SK-N-SH (cell line): ENCODE results near the gene PLIN3. TPM values are rescaled to one million over a fixed set of nuclear protein-coding genes. Genes with fewer than 3 reads are reported as not detected.

ENCODE experiments used
- CTCF ChIA-PET: fragments of 300-600, 350-600 bp; formaldehyde crosslinking; extraction: SDS; loops from one replicate; lab custom pipeline; 2021; lab: Yijun Ruan, JAX
- POLR2A ChIA-PET: fragments of 350-600 bp; sonication (Branson Sonifier 250); formaldehyde crosslinking; extraction: SDS; loops from one replicate; lab custom pipeline; 2020; ENCODE audit warnings: antibody characterized with exemption, inconsistent platforms; lab: Yijun Ruan, JAX
- DNase-seq: peaks from one replicate; pipeline ENCODE4 v3.0.0; 2012
- H2AFZ ChIP-seq: fragments of 200-600 bp; sonication (generic); 2 replicates; pipeline ENCODE4 v1.8.1; 2016; ENCODE audit warnings: antibody characterized with exemption, mild to moderate bottlenecking, low read depth
- H3F3A ChIP-seq: fragments of 200-600 bp; sonication (generic); replicated peaks from 2 replicates; pipeline ENCODE3; 2016; ENCODE audit warnings: antibody characterized with exemption, mild to moderate bottlenecking; ENCODE audit not compliant: insufficient read depth
- H3K27ac ChIP-seq, 2 experiments: fragments of 200-500 bp in 1 of 2; fragments of 200-600 bp in 1 of 2; sonication (Bioruptor generic) in 1 of 2; sonication (generic), shearing (Covaris generic) in 1 of 2; 2 replicates each; pipeline versions ENCODE4 v1.5.1 to v1.6.1; 2014 to 2016; ENCODE audit warnings: low read depth in 2 of 2, inconsistent platforms in 1 of 2, low read length in 1 of 2, mild to moderate bottlenecking in 1 of 2, mixed read lengths in 1 of 2
- H3K27me3 ChIP-seq: fragments of 200-600 bp; sonication (generic), shearing (Covaris generic); 2 replicates; pipeline ENCODE4 v1.6.1; 2016; ENCODE audit warnings: mixed run types; ENCODE audit not compliant: insufficient read depth
- H3K36me3 ChIP-seq, 2 experiments: fragments of 200-500 bp in 1 of 2; fragments of 200-600 bp in 1 of 2; sonication (Bioruptor generic) in 1 of 2; sonication (generic) in 1 of 2; replicated peaks in 1 of 2; 2 replicates each; pipeline versions ENCODE3 to v1.5.1; 2014 to 2016; ENCODE audit warnings: low read length in 1 of 2, mild to moderate bottlenecking in 1 of 2; ENCODE audit not compliant: insufficient read depth in 2 of 2, control insufficient read depth in 1 of 2
- H3K4me1 ChIP-seq, 2 experiments: fragments of 200-500 bp in 1 of 2; fragments of 200-600 bp in 1 of 2; sonication (Bioruptor generic) in 1 of 2; sonication (generic), shearing (Covaris generic) in 1 of 2; 2 replicates each; pipeline versions ENCODE4 v1.5.1 to v1.6.1; 2014 to 2016; ENCODE audit warnings: low read depth in 1 of 2, low read length in 1 of 2, mixed run types in 1 of 2; ENCODE audit not compliant: insufficient read depth in 2 of 2, control insufficient read depth in 1 of 2
- H3K4me2 ChIP-seq: fragments of 200-600 bp; sonication (generic), shearing (Covaris generic); 2 replicates; pipeline ENCODE4 v1.6.1; 2017; ENCODE audit warnings: mixed run types
- H3K4me3 ChIP-seq, 2 experiments: fragments of 200-500 bp in 1 of 2; fragments of 200-600 bp in 1 of 2; sonication (Bioruptor generic) in 1 of 2; sonication (generic), shearing (Covaris generic) in 1 of 2; 2 replicates each; pipeline versions ENCODE4 v1.5.1 to v1.8.1; 2014 to 2016; ENCODE audit warnings: low read depth in 2 of 2, inconsistent platforms in 1 of 2, low read length in 1 of 2, mild to moderate bottlenecking in 1 of 2, mixed read lengths in 1 of 2, moderate library complexity in 1 of 2
- H3K79me2 ChIP-seq: fragments of 200-600 bp; sonication (generic); 2 replicates; pipeline ENCODE4 v1.8.1; 2017; ENCODE audit warnings: mild to moderate bottlenecking; ENCODE audit not compliant: insufficient read depth
- H3K9ac ChIP-seq: fragments of 200-600 bp; sonication (generic); 2 replicates; pipeline ENCODE4 v1.6.1; 2017; ENCODE audit warnings: mixed run types
- H3K9me2 ChIP-seq: fragments of 200-600 bp; sonication (generic); 2 replicates; pipeline ENCODE4 v1.6.1; 2017; ENCODE audit warnings: mixed run types
- H3K9me3 ChIP-seq: fragments of 200-600 bp; sonication (generic); 2 replicates; pipeline ENCODE4 v1.6.1; 2017; ENCODE audit warnings: mixed run types, mild to moderate bottlenecking, moderate library complexity
- H4K20me1 ChIP-seq: fragments of 200-600 bp; sonication (generic); 2 replicates; pipeline ENCODE4 v1.6.1; 2017; ENCODE audit warnings: mild to moderate bottlenecking, mixed run types; ENCODE audit not compliant: insufficient read depth
- CHD2 ChIP-seq: fragments of 150-350 bp; IDR thresholded peaks from 2 replicates; pipeline ENCODE4 v1.6.1; 2018; ENCODE audit warnings: low read length; ENCODE audit not compliant: partially characterized antibody
- CTCF ChIP-seq: fragments of 200-600 bp; sonication (generic); IDR thresholded peaks from 2 replicates; pipeline ENCODE4 v1.6.1; 2017; ENCODE audit warnings: antibody characterized with exemption, mild to moderate bottlenecking, moderate library complexity
- EP300 ChIP-seq, 2 experiments: IDR thresholded peaks; 2 replicates each; pipeline versions ENCODE4 v1.4.0 to v1.6.1; 2012; ENCODE audit warnings: borderline replicate concordance in 1 of 2, low read depth in 1 of 2, low read length in 1 of 2
- EZH2phosphoT487 ChIP-seq: fragments of 200-600 bp; sonication (generic); IDR thresholded peaks from 2 replicates; pipeline ENCODE4 v1.6.1; 2017; ENCODE audit warnings: low read depth, mixed run types, mild to moderate bottlenecking, antibody characterized with exemption, moderate library complexity, borderline replicate concordance
- FOXJ3 ChIP-seq: sonication (generic); formaldehyde crosslinking; IDR thresholded peaks from 2 replicates; pipeline ENCODE4 v1.5.1; 2020; ENCODE audit warnings: mild to moderate bottlenecking, missing genetic modification reagents
- JUND ChIP-seq: IDR thresholded peaks from 2 replicates; pipeline ENCODE4 v1.4.0; 2012
- MEF2A ChIP-seq: IDR thresholded peaks from 2 replicates; pipeline ENCODE4 v1.4.0; 2012; ENCODE audit warnings: low read depth, borderline replicate concordance
- NFIC ChIP-seq: IDR thresholded peaks from 2 replicates; pipeline ENCODE4 v1.4.0; 2012; ENCODE audit warnings: borderline replicate concordance
- NRF1 ChIP-seq: IDR thresholded peaks from 2 replicates; pipeline ENCODE4 v1.6.1; 2012; ENCODE audit warnings: low read depth, mild to moderate bottlenecking, low read length
- RFX5 ChIP-seq: IDR thresholded peaks from 2 replicates; pipeline ENCODE4 v1.6.1; 2012; ENCODE audit warnings: mild to moderate bottlenecking, improper control_type of control experiment, low read length
- TAF1 ChIP-seq: IDR thresholded peaks from 2 replicates; pipeline ENCODE4 v1.6.1; 2012; ENCODE audit warnings: low read depth, mild to moderate bottlenecking, low read length, moderate library complexity, borderline replicate concordance
- TEAD4 ChIP-seq: IDR thresholded peaks from 2 replicates; pipeline ENCODE4 v1.4.0; 2012; ENCODE audit warnings: mild to moderate bottlenecking, borderline replicate concordance; ENCODE audit not compliant: insufficient read depth
- USF2 ChIP-seq: fragments of 150-350 bp; IDR thresholded peaks from 2 replicates; pipeline ENCODE4 v1.6.1; 2017; ENCODE audit warnings: antibody characterized with exemption, low read length, low read depth, borderline replicate concordance
- WGBS: methylation state at CpG from one replicate; pipeline ENCODE4 v1.1.6; 2017; ENCODE audit warnings: low lambda C conversion rate; 5-methylcytosine and 5-hydroxymethylcytosine counted together
- polyA plus RNA-seq, 3 experiments: library from polyadenylated mRNA; depleted of rRNA; stranded (reverse); fragments of >200 nt; gene quantifications; 2 replicates each; pipeline ENCODE4 v1.2.3, GENCODE V29; 2012
- TF ChIP-seq, protein P1 (sequence below): IDR thresholded peaks from 2 replicates; pipeline ENCODE4 v1.6.1; 2012; ENCODE audit warnings: mild to moderate bottlenecking, low read depth, low read length, moderate library complexity

The PLIN3 gene
- polyA plus RNA-seq, 1 of the 3 experiments (the other 2 are of a cell fraction), result 129 TPM

DNA sequence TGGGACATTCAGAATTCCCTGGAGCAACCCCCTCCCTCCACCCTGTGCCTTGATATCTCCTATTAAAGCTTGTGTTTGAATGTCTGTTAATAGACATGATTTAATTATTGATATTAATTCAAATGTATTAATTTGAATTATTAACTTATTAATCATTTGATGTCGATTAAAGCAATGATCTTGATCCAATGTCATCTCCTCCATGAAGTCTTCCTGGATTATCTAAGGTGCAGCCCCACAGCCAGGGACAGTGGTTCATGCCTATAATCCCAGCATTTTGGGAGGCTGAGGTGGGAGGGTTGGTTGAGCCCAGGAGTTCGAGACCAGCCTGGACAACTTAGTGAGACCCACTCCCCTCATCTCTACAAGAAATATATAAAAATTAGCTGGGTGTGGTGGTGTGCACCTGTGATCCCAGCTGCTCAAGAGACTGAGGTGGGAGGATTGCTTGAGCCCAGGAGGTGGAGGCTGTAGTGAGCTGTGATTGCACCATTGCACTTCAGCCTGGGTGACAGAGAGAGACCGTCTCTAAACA lies 66.3 kb downstream of the PLIN3 start:
- Histone ChIP-seq H4K20me1 (no peaks in the 10 kb centered on the region), H3K4me3 (no peak overlapping the region), H3K4me2 (no peak overlapping the region), H2AFZ (no peak overlapping the region), H3K9me2 (no peaks in the 10 kb centered on the region), H3K4me1 (no peaks in the 10 kb centered on the region), H3K79me2 (peaks cover 12% of the 10 kb centered on the region; the same call in 1 of the 2 replicates), H3F3A (peaks cover 2% of the 10 kb centered on the region), H3K27me3 (no peaks in the 10 kb centered on the region), H3K36me3 (peaks cover 4 to 5% of the 10 kb centered on the region in 2 experiments), H3K9ac (no peak overlapping the region), H3K27ac (no peak overlapping the region), H3K9me3 (no peaks in the 10 kb centered on the region)
- TF ChIP-seq, protein P1, sequence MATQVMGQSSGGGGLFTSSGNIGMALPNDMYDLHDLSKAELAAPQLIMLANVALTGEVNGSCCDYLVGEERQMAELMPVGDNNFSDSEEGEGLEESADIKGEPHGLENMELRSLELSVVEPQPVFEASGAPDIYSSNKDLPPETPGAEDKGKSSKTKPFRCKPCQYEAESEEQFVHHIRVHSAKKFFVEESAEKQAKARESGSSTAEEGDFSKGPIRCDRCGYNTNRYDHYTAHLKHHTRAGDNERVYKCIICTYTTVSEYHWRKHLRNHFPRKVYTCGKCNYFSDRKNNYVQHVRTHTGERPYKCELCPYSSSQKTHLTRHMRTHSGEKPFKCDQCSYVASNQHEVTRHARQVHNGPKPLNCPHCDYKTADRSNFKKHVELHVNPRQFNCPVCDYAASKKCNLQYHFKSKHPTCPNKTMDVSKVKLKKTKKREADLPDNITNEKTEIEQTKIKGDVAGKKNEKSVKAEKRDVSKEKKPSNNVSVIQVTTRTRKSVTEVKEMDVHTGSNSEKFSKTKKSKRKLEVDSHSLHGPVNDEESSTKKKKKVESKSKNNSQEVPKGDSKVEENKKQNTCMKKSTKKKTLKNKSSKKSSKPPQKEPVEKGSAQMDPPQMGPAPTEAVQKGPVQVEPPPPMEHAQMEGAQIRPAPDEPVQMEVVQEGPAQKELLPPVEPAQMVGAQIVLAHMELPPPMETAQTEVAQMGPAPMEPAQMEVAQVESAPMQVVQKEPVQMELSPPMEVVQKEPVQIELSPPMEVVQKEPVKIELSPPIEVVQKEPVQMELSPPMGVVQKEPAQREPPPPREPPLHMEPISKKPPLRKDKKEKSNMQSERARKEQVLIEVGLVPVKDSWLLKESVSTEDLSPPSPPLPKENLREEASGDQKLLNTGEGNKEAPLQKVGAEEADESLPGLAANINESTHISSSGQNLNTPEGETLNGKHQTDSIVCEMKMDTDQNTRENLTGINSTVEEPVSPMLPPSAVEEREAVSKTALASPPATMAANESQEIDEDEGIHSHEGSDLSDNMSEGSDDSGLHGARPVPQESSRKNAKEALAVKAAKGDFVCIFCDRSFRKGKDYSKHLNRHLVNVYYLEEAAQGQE, result no peak
- TF ChIP-seq NFIC (no peak), FOXJ3 (CRISPR knock-in tag) (no peak)
- ChIA-PET CTCF (interaction anchor here (0.8 to 2.7 kb wide), 6 partner anchors 8 to 76 kb away, joined by 3 to 16 read pairs (median 10); partner anchors contain the start of genes FEM1A and TICAM1), POLR2A (interaction anchor here (0.6 kb wide), 2 partner anchors 10 to 22 kb away, joined by 3 to 5 read pairs; no protein-coding TSS in a partner anchor)
- WGBS, result 76% methylated on average over 3 of the region's 3 CpGs
- DNase-seq, result no peak

DNA sequence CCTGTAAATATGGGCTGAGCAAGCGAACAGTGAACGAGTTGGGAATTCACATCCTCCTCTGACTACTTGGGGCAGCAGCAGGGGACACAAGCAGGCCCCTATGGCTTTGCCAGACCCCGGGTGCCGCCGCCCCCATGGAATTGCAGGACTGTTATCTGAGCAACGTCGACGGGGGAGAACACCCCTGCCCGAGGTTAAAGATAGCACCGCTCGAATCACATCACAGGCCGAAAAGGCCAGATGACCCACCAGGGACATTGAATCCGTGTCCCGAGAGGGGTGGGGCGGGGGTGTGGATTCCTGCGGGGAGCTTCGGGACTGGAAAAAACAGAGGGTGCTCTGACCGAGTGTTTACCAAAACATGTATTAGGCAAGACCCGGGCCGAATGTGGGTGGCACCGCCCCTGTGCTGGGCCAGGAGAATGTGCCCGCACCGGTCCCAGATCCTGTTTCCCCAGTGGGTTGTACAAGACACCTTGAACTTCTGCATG lies 66.8 kb downstream of the PLIN3 start:
- CTCF ChIA-PET, result interaction anchor here (0.8 to 2.7 kb wide), 6 partner anchors 9 to 76 kb away, joined by 3 to 16 read pairs (median 10); partner anchors contain the start of genes FEM1A and TICAM1
- no peak for DNase-seq
- POLR2A ChIA-PET, result interaction anchor here (0.6 to 0.9 kb wide), 2 partner anchors 8 to 10 kb away, joined by 3 to 4 read pairs; no protein-coding TSS in a partner anchor
- TF ChIP-seq EP300 (IDR thresholded peaks at IDR 0.05; ENCODE audit: borderline replicate concordance in 1 of 2, low read depth in 1 of 2, low read length in 1 of 2), result no peak
- no peak overlapping the region for H3K27ac ChIP-seq
- H3K4me2 ChIP-seq, result no peak overlapping the region
- no peak overlapping the region for H3K4me3 ChIP-seq
- H3F3A ChIP-seq, result peaks cover 2% of the 10 kb centered on the region
- no peaks in the 10 kb centered on the region for H3K4me1 ChIP-seq
- H4K20me1 ChIP-seq, result no peaks in the 10 kb centered on the region
- WGBS, result 83% methylated on average over 22 of the region's 23 CpGs
- H3K9ac ChIP-seq, result no peak overlapping the region
- H3K79me2 ChIP-seq, result peaks cover 17% of the 10 kb centered on the region; the same call in 1 of the 2 replicates
- H3K9me3 ChIP-seq, result no peaks in the 10 kb centered on the region
- H3K9me2 ChIP-seq, result no peaks in the 10 kb centered on the region
- peaks cover 5 to 9% of the 10 kb centered on the region in 2 experiments for H3K36me3 ChIP-seq
- H2AFZ ChIP-seq, result no peak overlapping the region
- H3K27me3 ChIP-seq, result no peaks in the 10 kb centered on the region

DNA sequence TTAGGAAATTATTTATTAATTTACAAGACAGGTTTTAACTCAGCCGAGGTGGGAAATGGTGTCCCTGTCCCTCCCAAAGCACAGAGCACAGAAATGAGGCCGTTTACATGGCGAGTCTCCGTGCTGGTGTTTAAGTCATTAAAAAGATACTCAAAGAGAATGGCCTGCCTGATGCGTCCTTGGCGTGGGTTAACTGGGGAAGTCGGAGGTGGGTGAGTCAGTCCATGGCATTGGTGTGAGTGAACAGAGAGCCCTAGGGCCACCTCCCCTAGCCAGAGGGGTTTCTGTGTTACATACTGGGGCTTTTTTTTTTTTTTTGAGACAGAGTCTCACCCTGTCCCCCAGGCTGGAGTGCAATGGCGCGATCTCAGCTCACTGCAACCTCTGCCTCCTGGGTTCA lies 72.1 kb downstream of the PLIN3 start:
- H3K27me3 ChIP-seq, result no peaks in the 10 kb centered on the region
- H2AFZ ChIP-seq, result no peak overlapping the region
- peaks cover 4% of the 10 kb centered on the region for H3F3A ChIP-seq
- CTCF ChIA-PET, result no interaction called here
- peaks cover 17 to 29% of the 10 kb centered on the region in 2 experiments for H3K36me3 ChIP-seq
- 78% methylated on average over 9 of the region's 9 CpGs for WGBS
- H3K9me3 ChIP-seq, result no peaks in the 10 kb centered on the region
- peaks cover 52% of the 10 kb centered on the region for H3K79me2 ChIP-seq
- H3K9me2 ChIP-seq, result no peaks in the 10 kb centered on the region
- no peak overlapping the region for H3K9ac ChIP-seq
- H3K27ac ChIP-seq, result no peak overlapping the region
- no peaks in the 10 kb centered on the region for H4K20me1 ChIP-seq
- no peak overlapping the region for H3K4me3 ChIP-seq
- DNase-seq, result no peak
- POLR2A ChIA-PET, result no interaction called here
- H3K4me1 ChIP-seq, result peaks cover 7 to 8% of the 10 kb centered on the region in 2 experiments; a peak in 2 of 4 replicates
- H3K4me2 ChIP-seq, result no peak overlapping the region
- TF ChIP-seq CTCF (no peak), EZH2phosphoT487 (no peak), NRF1 (no peak), TAF1 (no peak), JUND (no peak), RFX5 (no peak), CHD2 (no peak), MEF2A (no peak), USF2 (no peak), TEAD4 (no peak)
